Upper lobe of left lung (tissue), 6 donors: ENCODE data around the gene KL. TPM values are rescaled to one million over a fixed set of nuclear protein-coding genes. Genes with fewer than 3 reads are reported as not detected.

Experiments used
- ATAC-seq, 2 donors: fragments of 200-7000 bp; cut with Tn5 transposase; one replicate each; pipeline ENCODE4 v1.9.1; 2022; ENCODE audit warnings: mild to moderate bottlenecking in 2 of 2, moderate library complexity in 2 of 2; ENCODE audit not compliant: low FRiP score in 2 of 2
- DNase-seq, 2 donors: peaks; one replicate each; pipeline ENCODE4 v3.0.0-alpha.2; 2019 to 2020
- H3K27ac ChIP-seq, 4 donors: fragments of 200-600 bp; sonication (generic); one replicate each; pipeline ENCODE4 v1.5.1; 2016 to 2019
- H3K27me3 ChIP-seq, 4 donors: fragments of 200-600 bp; sonication (generic); one replicate each; pipeline ENCODE4 v1.5.1; 2017 to 2019
- H3K36me3 ChIP-seq, 4 donors: fragments of 200-600 bp; sonication (generic); one replicate each; pipeline ENCODE4 v1.5.1; 2016 to 2019
- H3K4me1 ChIP-seq, 4 donors: fragments of 200-600 bp; sonication (generic); one replicate each; pipeline ENCODE4 v1.5.1; 2018 to 2019
- H3K4me3 ChIP-seq, 4 donors: fragments of 200-600 bp; sonication (generic); one replicate each; pipeline ENCODE4 v1.5.1; 2017 to 2019; ENCODE audit warnings: mild to moderate bottlenecking in 2 of 4, moderate library complexity in 1 of 4
- H3K9me3 ChIP-seq, 4 donors: fragments of 200-600 bp; sonication (generic); one replicate each; pipeline ENCODE4 v1.5.1; 2018 to 2019
- EP300 ChIP-seq, 4 donors: sonication (generic); formaldehyde crosslinking; IDR thresholded peaks; one replicate each; pipeline ENCODE4 v1.5.1; 2017; ENCODE audit warnings: antibody characterized with exemption in 4 of 4, control low read depth in 2 of 4
- POLR2A ChIP-seq, 4 donors: fragments of 450-650 bp; IDR thresholded peaks; one replicate each; pipeline ENCODE4 v1.5.1; 2016 to 2017; ENCODE audit warnings: antibody characterized with exemption in 4 of 4, mild to moderate bottlenecking in 2 of 4
- POLR2AphosphoS5 ChIP-seq, 2 donors: sonication (generic); formaldehyde crosslinking; IDR thresholded peaks; one replicate each; pipeline ENCODE4 v1.5.1; 2017; ENCODE audit warnings: antibody characterized with exemption in 2 of 2
- WGBS, 2 donors: methylation state at CpG; one replicate each; pipeline ENCODE4 v1.1.5; 2017 to 2018; 5-methylcytosine and 5-hydroxymethylcytosine counted together
- total RNA-seq, 6 donors: library from RNA; depleted of rRNA in 4 of 6; stranded (reverse); fragments of >200 nt in 4 of 6; gene quantifications; one replicate each; pipeline versions ENCODE4 v1.1.0 to v1.2.1, GENCODE V29; 2016 to 2021
- TF ChIP-seq, protein P1 (sequence below), 6 experiments: fragments of 450-650 bp in 4 of 6; fragments of 200-600 bp in 2 of 6; sonication (generic) in 2 of 6; IDR thresholded peaks; one replicate each; pipeline ENCODE4 v1.5.1; 2016 to 2019; ENCODE audit warnings: antibody characterized with exemption in 6 of 6
- donor health status: DM: no; HTN: no; CAD: no; lungs with moderate emphysema.
- donor health status: DM: no; HTN: yes; CAD: no; lungs with severe emphysema.

KL gene
- total RNA-seq, 6 donors from 2014 or later = 4.7 to 11.2 (median 7.7) TPM

DNA sequence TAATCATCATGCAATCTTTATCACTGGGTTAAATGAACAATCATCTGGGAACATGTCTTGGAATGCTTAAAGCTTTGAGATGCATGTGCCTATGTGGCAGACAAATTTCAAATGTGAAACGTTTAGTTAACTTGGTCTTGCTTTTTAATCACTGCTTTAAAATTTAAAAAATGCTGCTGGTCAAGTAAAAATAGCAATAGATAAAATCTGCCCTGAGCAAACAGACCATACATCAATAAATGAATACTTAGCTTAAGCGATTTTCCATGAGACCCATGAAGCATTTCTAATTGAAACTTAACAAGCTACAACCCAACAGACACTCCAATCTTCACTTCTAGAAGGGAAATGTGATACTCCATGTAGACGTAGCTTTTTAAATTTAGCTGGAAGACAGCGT is 1.9 kb upstream of the KL start:
- WGBS, 2 donors = 53 to 59% methylated on average over 4 of the region's 4 CpGs
- Histone ChIP-seq H3K27ac (peak overlapping the region; percentile 86 to 93 (median 90)), H3K4me1 (peaks cover 3 to 25% (median 11%) of the 10 kb centered on the region in 4 donors), H3K27me3 (peaks cover 0 to 6% (median 4%) of the 10 kb centered on the region in 4 donors), H3K36me3 (no peaks in the 10 kb centered on the region), H3K4me3 (no peak overlapping the region), H3K9me3 (no peaks in the 10 kb centered on the region)
- ATAC-seq (no peak), DNase-seq (no peak)
- TF ChIP-seq, protein P1, sequence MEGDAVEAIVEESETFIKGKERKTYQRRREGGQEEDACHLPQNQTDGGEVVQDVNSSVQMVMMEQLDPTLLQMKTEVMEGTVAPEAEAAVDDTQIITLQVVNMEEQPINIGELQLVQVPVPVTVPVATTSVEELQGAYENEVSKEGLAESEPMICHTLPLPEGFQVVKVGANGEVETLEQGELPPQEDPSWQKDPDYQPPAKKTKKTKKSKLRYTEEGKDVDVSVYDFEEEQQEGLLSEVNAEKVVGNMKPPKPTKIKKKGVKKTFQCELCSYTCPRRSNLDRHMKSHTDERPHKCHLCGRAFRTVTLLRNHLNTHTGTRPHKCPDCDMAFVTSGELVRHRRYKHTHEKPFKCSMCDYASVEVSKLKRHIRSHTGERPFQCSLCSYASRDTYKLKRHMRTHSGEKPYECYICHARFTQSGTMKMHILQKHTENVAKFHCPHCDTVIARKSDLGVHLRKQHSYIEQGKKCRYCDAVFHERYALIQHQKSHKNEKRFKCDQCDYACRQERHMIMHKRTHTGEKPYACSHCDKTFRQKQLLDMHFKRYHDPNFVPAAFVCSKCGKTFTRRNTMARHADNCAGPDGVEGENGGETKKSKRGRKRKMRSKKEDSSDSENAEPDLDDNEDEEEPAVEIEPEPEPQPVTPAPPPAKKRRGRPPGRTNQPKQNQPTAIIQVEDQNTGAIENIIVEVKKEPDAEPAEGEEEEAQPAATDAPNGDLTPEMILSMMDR (IDR thresholded peaks at IDR 0.05) = no peak
- TF ChIP-seq POLR2AphosphoS5 (IDR thresholded peaks at IDR 0.05) (no peak), EP300 (IDR thresholded peaks at IDR 0.05) (no peak), POLR2A (IDR thresholded peaks at IDR 0.05) (no peak)

DNA sequence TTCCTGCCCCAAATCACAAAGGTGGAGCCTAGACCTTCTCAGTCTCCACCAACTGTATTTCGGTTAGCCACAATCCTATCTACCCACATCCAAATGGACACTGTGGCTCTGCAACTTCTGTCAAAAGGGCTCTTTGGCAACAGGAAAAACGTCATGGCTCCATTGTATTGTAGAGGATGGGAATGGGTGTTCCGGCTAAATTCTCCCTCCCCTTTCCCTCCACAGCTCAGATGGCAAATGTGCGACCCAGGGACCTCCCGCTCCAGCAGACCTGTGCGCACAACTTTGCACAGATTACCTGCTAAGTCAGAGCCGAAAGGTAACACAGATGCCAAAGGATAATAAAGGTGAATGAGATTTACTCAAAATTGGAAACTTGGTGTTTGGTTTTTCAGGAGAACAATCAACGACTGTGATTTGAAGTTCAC is 968 bp upstream of the KL start:
- H3K36me3 ChIP-seq = no peaks in the 10 kb centered on the region
- WGBS, 2 donors = 48 to 52% methylated on average over 8 of the region's 8 CpGs
- TF ChIP-seq POLR2A (IDR thresholded peaks at IDR 0.05) = peak in 2 of 4 donors; percentile 49 to 55
- TF ChIP-seq EP300 (IDR thresholded peaks at IDR 0.05) = peak in 2 of 4 donors; percentile 75 to 82
- TF ChIP-seq, protein P1 (IDR thresholded peaks at IDR 0.05) = no peak
- peak; percentile 62 to 81 for TF ChIP-seq POLR2AphosphoS5 (IDR thresholded peaks at IDR 0.05)
- H3K27ac ChIP-seq = peak overlapping the region; percentile 86 to 93 (median 90)
- DNase-seq (peak in 1 of 2 donors; percentile 23), ATAC-seq (no peak)
- H3K27me3 ChIP-seq = peaks cover 0 to 6% (median 4%) of the 10 kb centered on the region in 4 donors
- peaks cover 3 to 25% (median 11%) of the 10 kb centered on the region in 4 donors for H3K4me1 ChIP-seq
- H3K9me3 ChIP-seq = no peaks in the 10 kb centered on the region
- peak overlapping the region in 3 of 4 donors; percentile 59 to 68 (median 66) for H3K4me3 ChIP-seq

DNA sequence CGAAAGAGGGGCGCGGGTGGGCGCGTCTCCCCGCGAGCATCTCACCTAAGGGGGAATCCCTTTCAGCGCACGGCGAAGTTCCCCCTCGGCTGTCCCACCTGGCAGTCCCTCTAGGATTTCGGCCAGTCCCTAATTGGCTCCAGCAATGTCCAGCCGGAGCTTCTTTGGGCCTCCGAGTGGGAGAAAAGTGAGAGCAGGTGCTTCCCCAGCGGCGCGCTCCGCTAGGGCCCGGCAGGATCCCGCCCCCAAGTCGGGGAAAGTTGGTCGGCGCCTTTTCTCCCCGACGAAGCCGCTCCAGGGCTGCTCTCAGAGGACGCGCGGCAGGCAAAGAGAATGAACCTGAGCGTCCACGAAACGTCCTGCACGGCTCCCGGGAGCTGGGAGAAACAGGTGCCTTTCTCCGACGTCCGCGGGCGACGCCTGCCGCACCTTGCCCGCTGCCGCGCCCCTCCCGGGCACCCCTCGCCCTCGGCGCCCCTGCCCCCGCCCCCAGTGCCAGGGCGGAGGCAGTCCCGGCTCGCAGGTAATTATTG is 366 bp upstream of the KL start:
- peaks cover 0 to 6% (median 4%) of the 10 kb centered on the region in 4 donors for H3K27me3 ChIP-seq
- no peaks in the 10 kb centered on the region for H3K9me3 ChIP-seq
- peak in 1 of 4 donors; percentile 21 for TF ChIP-seq POLR2A (IDR thresholded peaks at IDR 0.05)
- TF ChIP-seq, protein P1 (IDR thresholded peaks at IDR 0.05) = no peak
- H3K4me1 ChIP-seq = peaks cover 3 to 25% (median 11%) of the 10 kb centered on the region in 4 donors
- WGBS, 2 donors = 12 to 26% methylated on average over 7 to 25 of the region's 52 CpGs
- ATAC-seq (no peak), DNase-seq (peak in 1 of 2 donors; percentile 21)
- H3K36me3 ChIP-seq = no peaks in the 10 kb centered on the region
- H3K4me3 ChIP-seq = peak overlapping the region in 3 of 4 donors; percentile 59 to 68 (median 66)
- H3K27ac ChIP-seq = peak overlapping the region; percentile 86 to 93 (median 90)

DNA sequence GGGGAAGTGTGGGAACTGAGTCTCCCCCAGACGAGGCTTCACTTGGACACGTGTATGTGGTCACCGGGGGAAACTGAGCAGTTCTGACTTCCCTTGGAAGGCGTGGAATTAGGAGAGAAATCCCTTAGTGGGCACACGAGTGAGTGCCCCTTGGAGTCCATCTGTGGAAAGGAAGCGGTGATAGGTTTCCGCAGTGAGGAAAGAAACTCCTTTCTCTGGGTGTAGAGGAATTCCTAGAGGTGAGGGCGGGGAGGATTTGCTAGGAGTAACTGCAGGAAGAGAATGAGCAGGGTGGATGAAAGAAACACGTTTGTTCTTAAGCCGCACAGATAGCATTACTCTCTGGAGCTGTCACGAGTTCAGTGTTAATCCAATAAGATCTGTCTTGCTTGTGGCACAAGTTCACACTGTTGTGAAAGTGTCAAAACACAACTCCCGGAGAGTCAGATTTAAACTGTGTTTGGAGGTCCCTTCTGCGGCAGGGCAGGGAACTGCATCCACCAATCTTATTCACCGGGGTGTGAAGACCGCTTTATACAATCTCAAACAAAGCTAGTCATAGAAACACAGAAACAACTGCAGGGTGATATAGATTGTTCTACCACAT is 1.2 kb downstream of the KL start:
- peak; percentile 85 to 86 for ATAC-seq
- TF ChIP-seq POLR2AphosphoS5 (IDR thresholded peaks at IDR 0.05) (peak; percentile 24 to 37), EP300 (IDR thresholded peaks at IDR 0.05) (no peak), POLR2A (IDR thresholded peaks at IDR 0.05) (peak in 1 of 4 donors; percentile 11)
- TF ChIP-seq, protein P1 (IDR thresholded peaks at IDR 0.05) = peak; percentile 41 to 79 (median 75)
- Histone ChIP-seq H3K27ac (peak overlapping the region; percentile 88 to 92 (median 90)), H3K27me3 (peaks cover 0 to 6% (median 4%) of the 10 kb centered on the region in 4 donors), H3K4me1 (peaks cover 3 to 25% (median 11%) of the 10 kb centered on the region in 4 donors), H3K4me3 (peak overlapping the region; percentile 59 to 68 (median 66)), H3K36me3 (no peaks in the 10 kb centered on the region), H3K9me3 (no peaks in the 10 kb centered on the region)
- peak in 1 of 2 donors; percentile 68 for DNase-seq
- WGBS, 2 donors = 23 to 27% methylated on average over 15 of the region's 15 CpGs
